Measurements from ENCODE around the gene TMEM132C.

- TF ChIP-seq CTCF (IDR thresholded peaks at IDR 0.05) (no peak), POLR2A (IDR thresholded peaks at IDR 0.05) (no peak)
Observed at GRCh38 chr12:128570191-128571065, 303.5 kb downstream of the TMEM132C start.

All from right lobe of liver (tissue), 4 donors.